HG02759 (cell line): ENCODE data around the gene ZNF844.
"Not testable (repeated sequence)": the region's sequence is repeated elsewhere in the genome, so short reads cannot be mapped to it uniquely, and the experiment has no call there.

Source experiments
- ATAC-seq: cut with Tn5 transposase; IDR thresholded peaks from one replicate; pipeline ENCODE4 v1.9.1; 2021; ENCODE audit warnings: mild to moderate bottlenecking, moderate library complexity; ENCODE audit not compliant: unreplicated experiment

The ZNF844 gene

GRCh38 chr19:12064590-12065538, at the start of gene ZNF844:
Gene ZNF844, plus strand, starts transcription at chr19:12064731. Its CDS starts 143 bp downstream, at chr19:12064874.
- ATAC-seq = peak; percentile 83

DNA sequence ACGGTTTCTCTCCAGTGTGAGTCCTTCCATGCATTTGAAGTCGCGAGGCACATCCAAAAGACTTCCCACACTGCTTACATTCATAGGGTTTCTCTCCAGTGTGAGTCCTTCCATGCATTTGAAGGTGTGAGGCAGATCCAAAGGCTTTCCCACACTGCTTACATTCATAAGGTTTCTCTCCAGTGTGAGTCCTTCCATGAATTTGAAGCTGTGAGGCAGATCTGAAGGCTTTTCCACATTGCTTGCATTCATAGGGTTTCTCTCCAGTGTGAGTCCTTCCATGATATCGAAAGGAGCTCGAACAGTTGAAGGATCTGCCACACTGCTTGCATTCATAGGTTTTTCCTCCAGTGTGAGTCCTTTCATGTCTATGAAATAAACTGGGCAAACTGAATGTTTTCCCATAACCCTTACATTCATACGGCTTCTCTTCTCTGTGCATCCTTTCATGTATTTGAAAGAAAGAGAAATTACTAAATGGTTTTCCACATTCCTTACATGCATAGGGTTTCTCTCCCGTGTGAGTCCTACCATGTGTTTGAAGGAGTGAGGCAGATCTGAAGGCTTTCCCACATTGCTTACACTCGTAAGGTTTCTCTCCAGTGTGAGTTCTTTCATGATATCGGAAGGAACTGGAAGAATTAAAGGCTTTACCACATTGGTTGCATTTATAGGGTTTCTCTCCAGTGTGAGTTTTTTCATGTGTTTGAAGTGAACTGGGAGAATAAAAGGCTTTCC, 49.3 kb upstream of the ZNF844 start:
- ATAC-seq = no peak

DNA sequence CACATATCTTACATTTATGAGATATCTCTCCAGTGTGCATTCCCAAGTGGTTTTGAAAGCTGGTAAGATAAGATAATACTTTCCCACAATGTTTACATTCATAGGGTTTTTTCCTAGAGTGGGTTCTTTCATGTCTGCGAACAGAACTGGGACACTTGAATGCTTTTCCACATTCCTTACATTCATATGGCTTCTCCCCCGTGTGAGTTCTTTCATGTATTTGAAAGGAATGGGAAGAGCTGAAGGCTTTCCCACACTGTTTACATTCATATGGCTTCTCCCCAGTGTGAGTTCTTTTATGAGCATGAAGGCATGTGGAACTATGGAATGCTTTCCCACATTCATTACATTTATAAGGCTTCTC, 48.8 kb upstream of the ZNF844 start:
- ATAC-seq = no peak

DNA sequence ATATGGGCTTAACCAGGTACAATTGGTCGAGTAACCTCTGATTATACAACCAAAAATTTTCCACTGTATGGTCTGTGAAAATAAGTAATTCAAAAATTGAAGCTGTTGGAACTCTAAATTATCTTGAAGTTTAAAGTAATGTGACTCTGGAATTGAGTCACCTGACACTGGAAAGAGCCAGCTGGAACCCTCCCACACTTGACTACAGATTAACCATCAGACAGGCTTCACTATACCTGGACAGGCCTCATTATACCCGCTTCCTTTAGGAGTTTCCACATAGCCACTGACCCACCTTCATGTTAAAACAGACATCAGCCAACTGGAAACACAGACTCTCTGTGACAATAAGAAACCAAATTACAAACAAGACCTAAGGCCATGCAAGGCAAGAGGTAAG, 30.3 kb upstream of the ZNF844 start:
- ATAC-seq = no peak

DNA sequence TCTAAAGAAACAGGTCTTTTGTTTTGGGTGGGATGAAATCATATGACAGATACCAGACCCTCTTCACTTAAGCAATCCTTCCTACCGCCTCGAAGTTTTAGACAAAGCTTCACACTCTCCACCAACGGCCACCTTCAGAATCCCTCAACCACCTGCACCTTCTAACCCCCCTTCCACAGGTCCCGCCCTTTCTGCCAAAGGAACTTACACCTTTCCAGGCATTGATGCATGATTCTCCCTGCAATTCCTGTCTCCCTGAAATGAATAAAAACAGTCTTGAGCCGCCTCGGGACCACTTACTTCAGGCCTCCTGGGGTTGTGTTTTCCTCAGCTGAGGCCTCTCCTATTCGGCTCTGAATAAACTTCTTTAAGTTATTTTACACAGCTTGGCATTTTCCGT, 29.9 kb upstream of the ZNF844 start:
- ATAC-seq = no peak

DNA sequence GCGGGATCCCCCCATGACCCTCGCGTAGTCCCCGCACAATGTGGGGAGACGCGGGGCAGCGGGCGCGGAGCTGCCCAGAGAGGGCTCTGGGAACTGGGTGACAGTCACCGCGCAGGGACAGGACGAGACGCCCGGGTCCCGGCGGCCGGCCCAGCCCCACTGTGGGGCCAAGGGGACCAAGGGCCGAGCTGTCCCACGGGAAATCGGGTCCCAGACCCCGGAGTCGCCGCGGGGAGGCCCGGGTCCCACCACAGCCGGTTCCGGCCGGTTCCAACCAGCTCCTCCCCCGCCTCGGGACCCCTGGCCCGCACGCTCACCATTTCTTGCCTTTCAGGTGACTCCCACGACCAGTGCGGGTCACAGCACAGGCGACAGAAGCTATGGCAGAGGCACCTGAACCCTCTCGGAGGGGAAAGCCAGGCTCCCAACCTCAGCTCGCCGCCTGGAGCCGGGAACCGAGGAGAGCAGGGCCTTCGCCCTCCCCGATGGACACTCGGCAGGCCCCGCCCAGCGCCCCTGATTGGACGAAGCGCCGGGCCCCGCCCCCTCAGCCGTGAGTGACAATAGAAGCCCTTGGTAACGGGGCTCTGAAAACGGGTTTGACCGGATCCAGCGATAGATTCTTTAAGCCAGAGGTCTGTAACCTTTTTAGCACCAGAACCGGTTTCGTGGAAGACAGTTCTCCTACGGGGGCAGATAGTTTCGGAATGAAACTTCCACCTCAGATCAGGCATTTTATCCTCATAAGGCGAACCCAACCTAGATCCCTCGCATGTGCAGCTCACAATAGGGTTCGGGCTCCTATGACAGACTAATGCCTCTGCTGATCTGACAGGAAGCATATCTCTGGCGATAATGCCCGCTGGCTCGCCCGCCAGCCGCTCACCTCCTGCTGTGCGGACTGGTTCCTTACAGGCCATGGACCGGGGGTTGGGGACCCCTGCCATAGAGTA, 29.0 kb upstream of the ZNF844 start, which contains the start of gene ZNF433:
ZNF433 (minus strand) TSS at position 460 of the 953 bp plus-strand sequence; CDS start at position 320, 140 bp downstream.
- peak; percentile 94 for ATAC-seq

DNA sequence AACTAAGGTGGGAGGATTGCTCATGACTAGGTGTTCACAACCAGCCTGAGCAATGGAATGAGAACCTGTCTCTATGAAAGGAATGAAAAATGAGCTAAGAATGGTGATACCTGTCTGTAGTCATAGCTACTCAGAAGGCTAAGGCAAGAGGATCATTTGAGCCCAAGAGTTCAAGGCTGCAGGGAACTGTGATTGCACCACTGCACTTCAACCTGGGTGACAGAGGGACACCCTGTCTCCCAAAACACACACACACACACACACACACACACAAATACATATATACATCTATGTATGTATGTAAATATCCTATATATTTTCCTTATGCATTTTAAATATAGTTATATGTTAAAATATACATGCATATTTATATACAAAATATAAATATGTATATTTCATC, 21.6 kb upstream of the ZNF844 start:
- no peak for ATAC-seq

- no peak for ATAC-seq
Measured at GRCh38 chr19:12043752-12044422, 20.6 kb upstream of the ZNF844 start.

DNA sequence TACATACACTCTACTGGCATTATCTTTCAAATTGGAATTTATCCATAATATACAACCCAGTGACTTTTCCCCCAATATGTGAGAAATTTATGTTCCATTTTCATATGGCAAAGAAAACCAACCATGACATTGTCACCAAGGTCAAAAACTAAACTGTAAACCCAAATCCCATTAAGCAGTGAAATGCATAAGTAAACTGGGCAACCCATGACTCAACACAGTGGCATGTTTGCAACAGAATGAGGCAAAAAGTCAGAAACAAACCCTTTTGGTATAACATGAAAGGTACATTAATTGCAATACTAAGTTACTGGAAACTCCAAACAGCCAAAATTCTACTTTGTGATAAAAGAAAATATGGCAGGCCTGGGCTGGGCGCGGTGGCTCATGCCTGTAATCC, 16.7 kb upstream of the ZNF844 start:
- ATAC-seq = no peak

- ATAC-seq = peak; percentile 15
Measured at GRCh38 chr19:12052091-12052496, 12.4 kb upstream of the ZNF844 start.

- ATAC-seq = peak; percentile 93
Measured at GRCh38 chr19:12052497-12053169, 11.9 kb upstream of the ZNF844 start, which contains the start of gene ZNF878. Gene ZNF878, minus strand, starts transcription at chr19:12052961. Its CDS starts 160 bp downstream, at chr19:12052801.

DNA sequence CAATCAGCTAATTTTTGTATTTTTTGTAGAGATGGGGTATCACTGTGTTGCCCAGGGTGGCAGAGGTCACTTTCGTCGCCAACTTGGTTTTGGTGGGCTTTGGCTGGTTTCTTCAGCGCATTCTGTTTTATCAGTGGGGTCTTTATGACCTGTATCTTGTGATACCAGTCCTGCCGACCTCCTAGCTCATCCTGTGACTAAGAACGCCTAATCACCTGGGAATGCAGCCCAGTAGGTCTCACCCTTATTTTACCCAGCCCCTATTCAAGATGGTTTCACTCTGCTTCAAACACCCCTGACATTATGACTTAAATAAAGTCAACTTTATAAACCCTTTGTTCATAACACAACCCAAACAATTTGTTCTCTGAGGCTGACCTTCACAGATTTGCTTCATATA, 8.7 kb upstream of the ZNF844 start:
- no peak for ATAC-seq

DNA sequence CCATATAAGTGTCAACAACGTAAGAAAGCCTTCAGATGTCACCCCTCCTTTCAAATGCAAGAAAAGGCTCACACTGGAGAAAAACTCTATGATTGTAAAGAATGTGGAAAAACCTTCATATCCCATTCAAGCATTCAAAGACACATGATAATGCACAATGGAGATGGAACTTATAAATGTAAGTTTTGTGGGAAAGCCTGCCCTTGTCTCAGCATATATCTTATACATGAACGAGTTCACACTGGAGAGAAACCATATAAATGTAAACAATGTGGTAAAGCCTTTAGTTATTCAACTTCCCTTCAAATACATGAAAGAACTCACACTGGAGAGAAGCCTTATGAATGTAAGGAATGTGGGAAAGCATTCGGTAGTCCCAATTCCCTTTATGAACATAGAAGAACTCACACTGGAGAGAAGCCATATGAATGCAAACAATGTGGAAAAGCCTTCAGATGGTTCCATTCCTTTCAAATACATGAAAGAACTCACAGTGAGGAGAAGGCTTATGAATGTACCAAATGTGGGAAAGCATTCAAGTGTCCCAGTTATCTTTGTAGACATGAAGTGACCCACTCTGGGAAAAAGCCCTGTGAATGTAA, 11.1 kb downstream of the ZNF844 start:
- no peak for ATAC-seq

DNA sequence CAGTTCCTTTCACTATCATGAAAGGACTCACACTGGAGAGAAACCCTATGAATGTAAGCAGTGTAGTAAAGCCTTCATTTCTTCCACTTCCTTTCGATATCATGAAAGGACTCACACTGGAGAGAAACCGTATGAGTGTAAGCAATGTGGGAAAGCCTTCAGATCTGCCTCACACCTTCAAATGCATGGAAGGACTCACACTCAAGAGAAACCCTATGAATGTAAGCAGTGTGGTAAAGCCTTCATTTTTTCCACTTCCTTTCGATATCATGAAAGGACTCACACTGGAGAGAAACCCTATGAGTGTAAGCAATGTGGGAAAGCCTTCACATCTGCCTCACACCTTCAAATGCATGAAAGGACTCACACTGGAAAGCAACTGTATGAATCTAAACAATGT, 11.8 kb downstream of the ZNF844 start:
- ATAC-seq = not testable (repeated sequence)

- ATAC-seq = no peak
Measured at GRCh38 chr19:12077375-12077774, 12.8 kb downstream of the ZNF844 start.

DNA sequence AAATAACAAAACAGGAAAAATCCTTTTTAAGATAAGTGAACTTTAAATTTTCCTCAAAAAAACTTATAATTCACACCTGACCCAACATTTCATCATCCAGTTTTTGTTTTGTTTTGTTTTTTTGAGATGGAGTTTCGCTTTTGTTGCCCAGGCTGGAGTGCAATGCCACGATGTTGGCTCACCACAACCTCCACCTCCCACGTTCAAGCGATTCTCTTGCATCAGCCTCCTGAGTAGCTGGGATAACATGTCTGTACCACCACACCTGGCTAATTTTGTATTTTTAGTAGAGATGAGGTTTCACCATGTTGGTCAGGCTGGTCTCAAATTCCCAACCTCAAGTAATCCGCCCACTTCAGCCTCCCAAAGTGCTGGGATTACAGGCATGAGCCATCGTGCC, 18.8 kb downstream of the ZNF844 start:
- ATAC-seq = not testable (repeated sequence)

DNA sequence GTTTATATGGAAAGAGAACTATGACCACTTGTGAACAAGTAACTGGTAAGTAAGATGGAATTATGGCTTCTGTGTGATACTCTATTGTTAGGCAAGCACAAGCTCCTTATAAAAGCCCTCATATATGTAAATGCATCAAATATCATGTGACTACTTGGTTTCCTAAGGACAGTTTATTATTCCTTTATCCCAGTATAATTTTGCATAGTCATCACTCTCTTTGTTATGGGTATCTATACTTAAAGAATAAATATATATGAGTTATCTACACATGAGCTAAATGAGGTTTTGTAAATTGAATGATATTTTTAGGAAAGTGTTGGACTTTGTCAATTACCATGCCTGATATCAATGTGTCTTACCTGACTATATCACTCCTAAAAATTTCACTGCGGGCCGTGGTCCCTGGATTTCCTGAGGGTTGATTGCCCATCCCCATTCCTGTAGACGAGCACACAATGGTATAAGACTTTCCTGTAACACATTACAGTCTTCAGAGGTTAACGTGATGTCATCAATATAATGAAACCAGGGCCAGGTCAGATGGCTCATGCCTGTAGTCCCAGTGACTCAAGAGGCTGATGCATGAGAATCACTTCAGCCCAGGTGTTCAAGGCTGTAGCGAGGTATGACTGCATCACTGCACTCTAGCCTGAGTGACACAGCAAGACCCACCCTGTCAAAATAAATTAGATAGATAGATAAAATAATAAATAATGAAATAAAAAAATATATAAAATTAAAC, 20.7 kb downstream of the ZNF844 start:
- no peak for ATAC-seq

- ATAC-seq = no peak
Measured at GRCh38 chr19:12090807-12091206, 26.3 kb downstream of the ZNF844 start.
